Fibroblast of skin of left quadriceps (primary cell): ENCODE measurements around the gene MGAT3.
A peak's percentile ranks its signal among the peaks of the same experiment; 100 is the strongest.

Source experiments
- DNase-seq, 2 experiments: peaks; one replicate each; pipeline ENCODE4 v3.0.0-alpha.2; 2013; ENCODE audit warnings: low read depth in 2 of 2

The MGAT3 gene

GRCh38 chr22:39528681-39529486 lies 72.1 kb downstream of the MGAT3 start:
- peak; percentile 72 to 76 for DNase-seq

- DNase-seq: no peak
These were observed 72.7 kb downstream of the MGAT3 start for GRCh38 chr22:39529487-39529851.

- DNase-seq: no peak
These were observed 73.3 kb downstream of the MGAT3 start for GRCh38 chr22:39530116-39530515.

DNA sequence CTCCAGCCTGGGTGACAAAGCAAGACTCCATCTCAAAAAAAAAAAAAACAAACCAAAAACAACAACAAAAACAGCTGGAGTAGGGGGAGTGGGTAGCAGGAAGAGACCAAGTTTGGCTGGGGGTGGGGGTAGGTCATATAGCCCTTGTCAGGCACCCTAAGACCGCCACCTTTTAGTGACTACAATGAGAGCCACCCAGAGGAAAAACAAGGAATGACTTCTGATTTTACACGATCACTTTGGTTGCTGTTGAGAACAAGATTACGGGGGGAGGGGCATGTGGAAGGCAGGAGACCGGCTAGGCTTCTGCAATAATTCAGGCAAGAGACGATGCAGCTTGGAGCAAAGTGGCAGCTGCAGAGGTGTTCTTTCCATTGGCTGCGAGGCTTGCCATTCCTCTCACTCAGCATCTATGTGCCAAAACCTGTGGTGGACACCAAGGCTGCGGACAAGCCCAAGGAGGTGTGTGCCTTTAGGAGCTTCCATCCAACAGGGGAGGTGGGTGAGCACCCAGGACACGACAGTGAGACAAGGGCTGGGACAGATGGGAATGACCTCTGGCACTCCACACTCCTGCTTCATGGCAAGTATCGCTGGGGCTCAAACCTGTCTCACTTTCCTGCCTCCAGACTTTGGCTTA lies 74.0 kb downstream of the MGAT3 start:
- DNase-seq: no peak

DNA sequence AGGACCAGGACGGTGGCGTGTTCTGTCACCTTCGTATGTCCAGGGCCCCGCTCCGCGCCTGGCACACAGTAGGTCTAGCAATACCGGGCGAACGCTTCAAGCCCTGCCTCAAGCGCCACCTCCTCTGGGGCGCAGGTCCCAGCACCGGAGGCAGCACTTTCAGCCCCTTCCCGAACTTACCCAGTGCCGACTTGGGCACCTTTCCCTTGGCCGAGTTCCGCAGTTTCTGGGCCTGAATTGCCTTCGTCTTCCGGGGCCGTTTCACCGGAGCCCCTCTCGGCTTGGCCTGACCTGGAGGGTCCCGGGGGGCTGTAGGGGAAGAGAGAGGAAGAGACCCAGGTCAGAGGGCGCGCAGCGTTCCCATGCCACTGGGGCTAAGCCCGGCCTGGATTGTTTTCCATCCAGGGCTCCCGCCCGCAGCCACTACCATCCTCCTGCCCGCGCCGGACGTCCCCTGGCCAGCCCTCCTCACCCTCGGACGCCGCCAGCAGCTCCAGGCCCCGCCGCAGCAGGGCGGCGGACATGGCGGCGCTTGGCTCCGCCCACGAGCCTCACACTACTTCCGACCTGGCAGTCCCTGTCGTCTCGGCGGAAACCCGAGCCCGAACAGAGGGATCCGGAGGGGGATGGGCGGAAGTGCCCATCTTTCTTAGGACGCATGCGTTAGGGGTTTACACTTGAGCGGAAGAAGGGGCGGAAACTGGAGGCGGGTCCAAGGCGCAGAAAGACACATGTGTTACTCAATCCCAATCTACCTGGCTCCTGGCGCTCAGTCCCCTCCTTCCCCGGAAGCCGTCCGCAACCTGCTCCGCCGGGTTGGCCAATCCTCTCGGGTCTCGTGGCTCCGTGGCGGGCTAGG lies 75.6 kb downstream of the MGAT3 start, which contains the start of gene RPS19BP1:
RPS19BP1 (minus strand) TSS at position 534 of the 859 bp plus-strand sequence; CDS start at position 524, 10 bp downstream.
- DNase-seq: peak; percentile 98 to 99

DNA sequence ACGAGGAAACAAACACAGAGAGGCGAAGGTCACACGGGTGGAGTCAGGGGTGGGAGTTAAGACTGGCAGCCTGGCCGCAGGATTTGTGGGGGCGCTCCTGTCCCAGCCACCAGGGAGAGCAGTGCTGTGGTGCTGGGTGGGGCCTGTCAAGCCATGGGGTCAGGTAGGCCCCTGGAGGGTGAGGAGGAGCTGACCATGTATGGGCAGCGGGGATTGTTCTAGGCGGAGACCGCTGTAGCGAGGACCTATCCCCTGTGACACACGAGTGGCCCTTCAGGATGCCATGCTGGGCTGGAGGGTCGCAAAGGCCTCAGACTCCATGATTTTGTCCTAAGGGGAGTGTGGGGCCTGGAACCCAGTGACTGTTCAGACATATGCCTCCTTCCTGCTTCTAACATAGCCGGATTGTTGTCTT lies 77.3 kb downstream of the MGAT3 start:
- DNase-seq: no peak

DNA sequence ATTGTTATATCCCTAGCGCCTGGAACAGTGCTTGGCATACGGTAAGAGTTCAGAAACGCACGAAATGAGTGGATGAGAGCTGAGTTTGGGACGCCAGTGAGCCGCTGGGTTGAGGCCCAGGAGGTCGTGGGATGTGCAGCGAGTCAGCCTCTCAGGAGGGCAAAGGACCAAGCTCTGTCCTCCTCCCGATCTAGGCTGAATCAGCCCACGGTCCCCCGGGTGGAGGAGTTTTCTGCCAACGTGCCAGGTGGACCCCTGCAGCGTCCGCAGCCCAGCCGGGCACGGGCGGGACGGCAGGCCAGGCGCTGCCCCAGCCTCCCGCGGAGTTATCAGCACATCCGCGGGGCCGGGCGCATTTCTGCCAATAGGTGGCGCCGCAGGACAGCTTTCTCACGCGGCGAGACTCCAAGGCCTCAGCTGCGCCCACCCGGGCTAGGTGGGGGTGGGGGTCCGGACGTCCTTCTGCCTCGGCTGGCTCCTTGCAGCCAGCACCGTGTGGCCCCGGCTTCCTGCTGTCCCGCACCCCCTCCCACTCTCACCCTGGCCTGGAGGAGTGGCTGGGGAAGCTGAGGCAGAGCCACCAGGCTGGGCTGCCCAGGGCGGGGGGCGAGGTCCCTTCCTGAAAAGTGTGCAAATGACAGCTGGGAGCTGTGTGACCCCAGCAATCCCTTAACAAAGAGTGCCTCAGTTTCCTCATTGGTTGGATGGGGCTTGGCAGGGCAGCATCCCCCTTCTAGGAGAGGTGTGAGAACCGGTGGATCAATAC lies 78.0 kb downstream of the MGAT3 start:
- DNase-seq: peak in 1 of 2 experiments; percentile 38

DNA sequence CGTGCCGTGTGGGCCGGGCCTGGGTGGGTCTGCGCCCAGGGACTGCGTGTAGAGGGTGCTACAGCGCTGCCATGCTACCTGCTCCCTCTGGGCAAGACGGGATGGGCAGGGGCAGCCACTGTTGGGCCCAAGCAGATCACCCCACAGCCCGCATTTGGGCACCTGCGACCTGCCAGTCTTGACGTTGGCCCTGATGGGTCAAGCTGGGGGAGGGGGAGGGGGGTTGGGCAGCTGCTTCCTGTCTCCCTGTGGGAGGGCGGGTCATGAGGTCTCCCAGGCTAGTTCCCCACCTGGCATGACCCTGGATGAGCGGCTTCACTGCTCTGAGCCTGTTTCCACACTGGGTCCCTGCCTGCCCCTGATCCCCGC lies 78.5 kb downstream of the MGAT3 start:
- DNase-seq: no peak

DNA sequence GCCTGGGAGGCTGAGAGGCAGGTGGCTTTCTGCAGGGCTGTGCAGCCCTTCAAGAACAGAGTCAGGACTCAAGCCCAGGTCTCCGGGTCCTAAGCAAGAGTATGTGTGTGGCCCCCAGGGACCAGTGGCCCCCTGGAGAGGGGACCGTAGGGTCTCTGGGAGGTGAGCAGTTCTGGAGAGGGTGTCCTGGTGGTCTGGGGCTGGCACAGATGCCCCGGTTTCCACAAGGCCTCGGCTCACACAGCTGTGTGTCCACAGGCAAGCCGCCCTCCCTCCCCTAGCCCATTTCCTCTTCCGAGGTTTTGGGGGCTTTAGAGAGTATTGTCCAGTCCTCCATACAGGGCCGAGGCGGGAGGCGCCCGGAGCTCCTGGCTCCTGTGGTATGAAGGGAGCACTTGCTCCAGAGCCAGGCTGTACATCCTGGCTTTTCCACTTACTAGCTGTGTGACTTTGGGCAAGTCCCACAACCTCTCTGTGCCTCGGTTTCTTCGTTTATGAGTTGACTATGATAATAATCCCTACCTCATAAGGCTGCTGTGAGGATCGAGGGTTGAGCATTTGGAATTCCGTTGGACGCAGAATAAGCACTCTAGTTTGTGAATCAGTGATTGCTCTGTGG lies 79.1 kb downstream of the MGAT3 start:
- DNase-seq: no peak

DNA sequence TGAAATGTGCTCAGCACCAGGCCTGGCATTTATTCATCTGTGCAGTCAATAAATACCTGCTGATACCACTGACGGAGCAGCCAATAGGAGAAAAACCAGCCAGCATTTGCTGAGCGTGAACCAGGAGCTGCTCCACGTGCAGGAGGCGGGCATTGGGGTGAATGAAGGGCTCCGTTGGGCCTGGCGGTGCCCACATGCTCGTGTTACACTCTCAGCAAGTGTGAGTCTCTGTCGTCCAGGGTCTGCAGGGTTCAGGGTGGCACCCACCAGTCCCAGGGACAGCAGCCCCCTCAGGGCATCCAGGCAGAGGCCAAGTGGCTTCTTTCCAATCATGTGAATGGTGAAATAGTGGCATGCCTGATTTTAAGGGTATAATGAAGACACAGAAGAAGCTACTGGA lies 79.9 kb downstream of the MGAT3 start:
- no peak for DNase-seq

GRCh38 chr22:39537975-39538374 lies 81.2 kb downstream of the MGAT3 start:
- no peak for DNase-seq
